HG03280 (cell line): ENCODE results near the gene TSPAN17.

Source experiments
- ATAC-seq: cut with Tn5 transposase; IDR thresholded peaks from one replicate; pipeline ENCODE4 v1.9.1; 2021; ENCODE audit warnings: mild to moderate bottlenecking, moderate library complexity; ENCODE audit not compliant: unreplicated experiment

The TSPAN17 gene

GRCh38 chr5:176620333-176620981, 26.8 kb upstream of the TSPAN17 start:
- ATAC-seq, result no peak

- ATAC-seq, result no peak
Measured at GRCh38 chr5:176621661-176622079, 25.6 kb upstream of the TSPAN17 start.

- no peak for ATAC-seq
Measured at GRCh38 chr5:176624142-176624541, 23.1 kb upstream of the TSPAN17 start.

GRCh38 chr5:176624938-176625337, 22.3 kb upstream of the TSPAN17 start:
- no peak for ATAC-seq

GRCh38 chr5:176625512-176625911, 21.8 kb upstream of the TSPAN17 start:
- ATAC-seq, result no peak

- no peak for ATAC-seq
Measured at GRCh38 chr5:176625966-176626875, 21.1 kb upstream of the TSPAN17 start.

GRCh38 chr5:176626876-176627236, 20.4 kb upstream of the TSPAN17 start:
- no peak for ATAC-seq

- ATAC-seq, result no peak
Measured at GRCh38 chr5:176627582-176627981, 19.7 kb upstream of the TSPAN17 start.

GRCh38 chr5:176628406-176629228, 18.7 kb upstream of the TSPAN17 start:
- no peak for ATAC-seq

- no peak for ATAC-seq
Measured at GRCh38 chr5:176629317-176629852, 17.9 kb upstream of the TSPAN17 start.

- peak; percentile 67 for ATAC-seq
Measured at GRCh38 chr5:176629853-176630680, 17.2 kb upstream of the TSPAN17 start, which contains the start of the genes EIF4E1B and SNCB. Gene EIF4E1B, plus strand, starts transcription at chr5:176630675. Its CDS starts 12,113 bp downstream, at chr5:176642788. Gene SNCB, minus strand, starts transcription at chr5:176630534. Its CDS starts 880 bp downstream, at chr5:176629654.

GRCh38 chr5:176630681-176631222, 16.5 kb upstream of the TSPAN17 start:
- no peak for ATAC-seq

GRCh38 chr5:176631383-176632200, 15.7 kb upstream of the TSPAN17 start:
- no peak for ATAC-seq

GRCh38 chr5:176632745-176633144, 14.5 kb upstream of the TSPAN17 start:
- no peak for ATAC-seq

GRCh38 chr5:176633598-176633997, 13.7 kb upstream of the TSPAN17 start:
- no peak for ATAC-seq

GRCh38 chr5:176636426-176636825, 10.9 kb upstream of the TSPAN17 start:
- no peak for ATAC-seq

GRCh38 chr5:176637556-176637955, 9.7 kb upstream of the TSPAN17 start:
- no peak for ATAC-seq

- ATAC-seq, result no peak
Measured at GRCh38 chr5:176638437-176638836, 8.8 kb upstream of the TSPAN17 start.

GRCh38 chr5:176639208-176639607, 8.1 kb upstream of the TSPAN17 start:
- no peak for ATAC-seq
